ENCODE measurements around the gene SRGAP3. TPM values are rescaled to one million over a fixed set of nuclear protein-coding genes. Genes with fewer than 3 reads are reported as not detected.

SRGAP3 gene
- polyA plus RNA-seq, 3 donors: 0.27 to 1.3 (median 0.87) TPM

GRCh38 chr3:9064251-9064650 is 185.2 kb downstream of the SRGAP3 start:
- Mint-ChIP-seq H3K27me3 (ENCODE audit: low read depth in 3 of 3) (peaks cover 0 to 3% (median 2%) of the 10 kb centered on the region in 3 donors), H3K27ac (peak overlapping the region in 1 of 7 donors; percentile 24), H3K4me1 (no peaks in the 10 kb centered on the region), H3K36me3 (peaks cover 0 to 3% of the 10 kb centered on the region in 2 donors), H3K9me3 (peaks cover 0 to 3% (median 0%) of the 10 kb centered on the region in 7 donors), H3K4me3 (no peak overlapping the region)
- Histone ChIP-seq H2AFZ (ENCODE audit: insufficient read depth, low read depth, low read length, poor library complexity, severe bottlenecking) (no peak overlapping the region), H3K9me3 (replicated peaks in 1 of 2; ENCODE audit: control insufficient read depth in 1 of 2, insufficient read depth in 1 of 2, low read length in 2 of 2) (no peaks in the 10 kb centered on the region), H3K4me1 (ENCODE audit: control insufficient read depth in 1 of 2, insufficient read depth in 2 of 2, low read length in 2 of 2) (no peaks in the 10 kb centered on the region), H4K20me1 (ENCODE audit: insufficient read depth, low read length) (no peaks in the 10 kb centered on the region), H3K79me2 (ENCODE audit: insufficient read depth, low read length) (no peaks in the 10 kb centered on the region), H3K9ac (ENCODE audit: insufficient read depth, low read length, poor library complexity, severe bottlenecking) (no peak overlapping the region), H3K27me3 (ENCODE audit: control insufficient read depth in 2 of 2, insufficient read depth in 2 of 2, low read length in 2 of 2) (no peaks in the 10 kb centered on the region), H3K4me3 (replicated peaks in 1 of 3; ENCODE audit: low read depth in 2 of 3, low read length in 3 of 3) (no peak overlapping the region), H3K27ac (ENCODE audit: low read depth in 1 of 2, low read length in 2 of 2) (no peak overlapping the region), H3K36me3 (replicated peaks in 1 of 2; ENCODE audit: control insufficient read depth in 1 of 2, insufficient read depth in 2 of 2, low read length in 2 of 2) (no peaks in the 10 kb centered on the region), H3K4me2 (replicated peaks; ENCODE audit: extremely low read depth, low read length, poor library complexity, severe bottlenecking) (no peak overlapping the region)
- 95% methylated on average over 6 of the region's 9 CpGs for WGBS (ENCODE audit: insufficient coverage)
- intact Hi-C loops (cut with micrococcal nuclease): loop anchor here in 1 of 2 donors (10.0 kb wide), 1 partner anchor 89 kb away; no protein-coding TSS in a partner anchor
- TF ChIP-seq, protein P1, sequence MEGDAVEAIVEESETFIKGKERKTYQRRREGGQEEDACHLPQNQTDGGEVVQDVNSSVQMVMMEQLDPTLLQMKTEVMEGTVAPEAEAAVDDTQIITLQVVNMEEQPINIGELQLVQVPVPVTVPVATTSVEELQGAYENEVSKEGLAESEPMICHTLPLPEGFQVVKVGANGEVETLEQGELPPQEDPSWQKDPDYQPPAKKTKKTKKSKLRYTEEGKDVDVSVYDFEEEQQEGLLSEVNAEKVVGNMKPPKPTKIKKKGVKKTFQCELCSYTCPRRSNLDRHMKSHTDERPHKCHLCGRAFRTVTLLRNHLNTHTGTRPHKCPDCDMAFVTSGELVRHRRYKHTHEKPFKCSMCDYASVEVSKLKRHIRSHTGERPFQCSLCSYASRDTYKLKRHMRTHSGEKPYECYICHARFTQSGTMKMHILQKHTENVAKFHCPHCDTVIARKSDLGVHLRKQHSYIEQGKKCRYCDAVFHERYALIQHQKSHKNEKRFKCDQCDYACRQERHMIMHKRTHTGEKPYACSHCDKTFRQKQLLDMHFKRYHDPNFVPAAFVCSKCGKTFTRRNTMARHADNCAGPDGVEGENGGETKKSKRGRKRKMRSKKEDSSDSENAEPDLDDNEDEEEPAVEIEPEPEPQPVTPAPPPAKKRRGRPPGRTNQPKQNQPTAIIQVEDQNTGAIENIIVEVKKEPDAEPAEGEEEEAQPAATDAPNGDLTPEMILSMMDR (IDR thresholded peaks at IDR 0.05): no peak
- no peak for DNase-seq

DNA sequence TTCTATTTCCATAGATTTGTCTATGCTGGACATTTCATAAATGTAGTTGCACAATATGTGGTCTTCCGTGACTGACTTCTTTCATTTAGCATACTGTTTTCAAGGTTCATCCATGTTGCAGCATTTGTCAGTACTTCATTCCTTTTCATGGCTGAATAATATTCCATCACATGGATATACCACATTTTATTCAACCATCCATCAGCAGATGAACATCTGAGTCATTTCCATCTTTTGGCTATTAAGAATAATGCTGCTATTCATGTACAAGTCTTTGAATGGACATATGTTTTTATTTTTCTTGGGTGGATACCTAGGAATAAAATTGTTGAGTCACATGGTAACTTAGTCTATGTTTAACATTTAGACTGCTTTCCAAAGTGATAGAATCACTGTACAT is 186.9 kb downstream of the SRGAP3 start:
- H3K4me3 Mint-ChIP-seq: no peak overlapping the region
- Histone ChIP-seq H3K4me2 (replicated peaks; ENCODE audit: extremely low read depth, low read length, poor library complexity, severe bottlenecking) (no peak overlapping the region), H3K9ac (ENCODE audit: insufficient read depth, low read length, poor library complexity, severe bottlenecking) (no peak overlapping the region), H3K4me3 (replicated peaks in 1 of 3; ENCODE audit: low read depth in 2 of 3, low read length in 3 of 3) (no peak overlapping the region), H2AFZ (ENCODE audit: insufficient read depth, low read depth, low read length, poor library complexity, severe bottlenecking) (no peak overlapping the region), H3K79me2 (ENCODE audit: insufficient read depth, low read length) (no peaks in the 10 kb centered on the region), H3K27me3 (ENCODE audit: control insufficient read depth in 2 of 2, insufficient read depth in 2 of 2, low read length in 2 of 2) (no peaks in the 10 kb centered on the region), H3K36me3 (replicated peaks in 1 of 2; ENCODE audit: control insufficient read depth in 1 of 2, insufficient read depth in 2 of 2, low read length in 2 of 2) (no peaks in the 10 kb centered on the region), H3K27ac (ENCODE audit: low read depth in 1 of 2, low read length in 2 of 2) (no peak overlapping the region), H3K4me1 (ENCODE audit: control insufficient read depth in 1 of 2, insufficient read depth in 2 of 2, low read length in 2 of 2) (no peaks in the 10 kb centered on the region), H4K20me1 (ENCODE audit: insufficient read depth, low read length) (no peaks in the 10 kb centered on the region), H3K9me3 (replicated peaks in 1 of 2; ENCODE audit: control insufficient read depth in 1 of 2, insufficient read depth in 1 of 2, low read length in 2 of 2) (no peaks in the 10 kb centered on the region)
- intact Hi-C loops (cut with micrococcal nuclease): loop anchor here in 1 of 2 donors (10.0 kb wide), 1 partner anchor 88 kb away; no protein-coding TSS in a partner anchor
- H3K9me3 Mint-ChIP-seq: peaks cover 0 to 3% (median 0%) of the 10 kb centered on the region in 7 donors
- DNase-seq: no peak
- TF ChIP-seq, protein P1 (IDR thresholded peaks at IDR 0.05): no peak
- H3K4me1 Mint-ChIP-seq: no peaks in the 10 kb centered on the region
- H3K27ac Mint-ChIP-seq: no peak overlapping the region
- H3K27me3 Mint-ChIP-seq (ENCODE audit: low read depth in 3 of 3): peaks cover 0 to 4% (median 3%) of the 10 kb centered on the region in 3 donors
- WGBS (ENCODE audit: insufficient coverage): no CpG with 5 or more reads among the region's 1 CpG
- peaks cover 0 to 6% of the 10 kb centered on the region in 2 donors for H3K36me3 Mint-ChIP-seq

Measured in CD14-positive monocyte (primary cell).